ENCODE measurements around the gene ZRANB1. TPM values are rescaled to one million over a fixed set of nuclear protein-coding genes. Genes with fewer than 3 reads are reported as not detected.

ZRANB1 gene
- total RNA-seq, 1 experiment from 2014 or later, result 12.5 TPM

DNA sequence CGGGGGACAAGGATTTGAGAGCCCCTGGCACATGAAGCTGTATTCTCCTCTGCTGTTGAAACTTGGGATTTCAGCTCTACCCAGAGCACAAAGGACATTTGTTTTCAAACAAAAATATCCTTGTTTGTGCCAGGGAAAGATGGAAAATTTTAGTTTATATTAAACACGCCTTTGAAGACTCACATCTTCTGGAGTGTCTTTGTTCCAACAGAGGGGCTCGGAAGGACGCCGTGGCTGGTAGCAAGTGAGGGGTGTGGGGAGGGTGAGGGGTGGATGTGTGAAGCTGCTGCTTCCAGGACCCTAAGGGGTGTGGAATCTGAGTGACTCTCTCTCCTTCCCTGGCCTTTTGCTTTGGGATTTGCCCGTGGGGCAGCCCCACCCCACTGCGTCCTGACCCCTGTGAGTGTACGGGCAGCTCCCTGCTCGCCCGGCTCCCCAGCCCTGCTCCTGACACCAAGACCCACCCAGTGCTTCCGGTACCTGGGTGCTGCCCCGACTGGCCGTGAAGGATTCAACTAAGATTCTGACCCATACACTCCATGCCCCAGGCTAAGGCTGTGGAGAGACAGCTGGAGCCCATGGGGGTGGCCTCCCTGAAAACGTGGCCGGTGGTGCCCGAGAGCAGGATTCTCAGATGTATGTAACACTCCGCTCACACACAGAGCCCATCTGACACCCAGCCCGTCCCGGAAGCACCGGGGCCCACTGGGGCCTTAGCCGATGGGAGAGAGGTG lies 59.6 kb downstream of the ZRANB1 start:
- no peak overlapping the region for H3K4me3 Mint-ChIP-seq (ENCODE audit: low read depth, unreplicated experiment)
- intact Hi-C loops (cut with micrococcal nuclease; ENCODE audit: unreplicated experiment), result no loop called here
- H3K4me1 Mint-ChIP-seq (ENCODE audit: low read depth, unreplicated experiment), result no peaks in the 10 kb centered on the region
- no peaks in the 10 kb centered on the region for H3K27me3 Mint-ChIP-seq (ENCODE audit: unreplicated experiment)
- H3K9me3 Mint-ChIP-seq (ENCODE audit: low read depth, unreplicated experiment), result no peaks in the 10 kb centered on the region
- no peak for DNase-seq
- H3K27ac Mint-ChIP-seq (ENCODE audit: unreplicated experiment), result no peak overlapping the region
- BruUV-seq (replicated peaks), result no TSS peak
- TF ChIP-seq, protein P1, sequence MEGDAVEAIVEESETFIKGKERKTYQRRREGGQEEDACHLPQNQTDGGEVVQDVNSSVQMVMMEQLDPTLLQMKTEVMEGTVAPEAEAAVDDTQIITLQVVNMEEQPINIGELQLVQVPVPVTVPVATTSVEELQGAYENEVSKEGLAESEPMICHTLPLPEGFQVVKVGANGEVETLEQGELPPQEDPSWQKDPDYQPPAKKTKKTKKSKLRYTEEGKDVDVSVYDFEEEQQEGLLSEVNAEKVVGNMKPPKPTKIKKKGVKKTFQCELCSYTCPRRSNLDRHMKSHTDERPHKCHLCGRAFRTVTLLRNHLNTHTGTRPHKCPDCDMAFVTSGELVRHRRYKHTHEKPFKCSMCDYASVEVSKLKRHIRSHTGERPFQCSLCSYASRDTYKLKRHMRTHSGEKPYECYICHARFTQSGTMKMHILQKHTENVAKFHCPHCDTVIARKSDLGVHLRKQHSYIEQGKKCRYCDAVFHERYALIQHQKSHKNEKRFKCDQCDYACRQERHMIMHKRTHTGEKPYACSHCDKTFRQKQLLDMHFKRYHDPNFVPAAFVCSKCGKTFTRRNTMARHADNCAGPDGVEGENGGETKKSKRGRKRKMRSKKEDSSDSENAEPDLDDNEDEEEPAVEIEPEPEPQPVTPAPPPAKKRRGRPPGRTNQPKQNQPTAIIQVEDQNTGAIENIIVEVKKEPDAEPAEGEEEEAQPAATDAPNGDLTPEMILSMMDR (IDR thresholded peaks at IDR 0.05; ENCODE audit: unreplicated experiment), result no peak
- CTCF ChIA-PET, result interaction anchor here (0.6 kb wide), 1 partner anchor 18 kb away, joined by 3 read pairs; no protein-coding TSS in a partner anchor
- H3K36me3 Mint-ChIP-seq (ENCODE audit: insufficient read depth, unreplicated experiment), result peaks cover 27% of the 10 kb centered on the region

DNA sequence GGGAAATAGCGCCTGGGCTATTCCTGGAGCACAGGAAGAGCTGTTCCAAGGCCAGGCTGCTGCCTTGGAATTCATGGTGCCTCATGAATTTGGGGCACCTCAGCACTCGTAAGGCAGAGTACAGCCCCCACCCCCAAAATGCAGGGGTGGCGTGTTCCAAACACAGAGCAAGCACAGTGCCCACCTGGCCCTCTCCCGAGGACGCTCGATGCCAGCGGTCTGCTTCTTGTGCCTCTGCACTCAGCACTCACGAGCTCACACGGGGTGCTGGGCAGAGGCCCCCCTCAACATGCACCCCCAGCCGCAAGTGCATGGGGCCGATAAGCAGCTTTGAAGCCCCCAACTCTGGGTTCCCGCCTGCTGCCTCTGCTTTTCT lies 60.1 kb downstream of the ZRANB1 start:
- no peaks in the 10 kb centered on the region for H3K9me3 Mint-ChIP-seq (ENCODE audit: low read depth, unreplicated experiment)
- no TSS peak for BruUV-seq (replicated peaks)
- no peak overlapping the region for H3K4me3 Mint-ChIP-seq (ENCODE audit: low read depth, unreplicated experiment)
- H3K27ac Mint-ChIP-seq (ENCODE audit: unreplicated experiment), result no peak overlapping the region
- CTCF ChIA-PET, result no interaction called here
- TF ChIP-seq, protein P1 (IDR thresholded peaks at IDR 0.05; ENCODE audit: unreplicated experiment), result no peak
- H3K36me3 Mint-ChIP-seq (ENCODE audit: insufficient read depth, unreplicated experiment), result peaks cover 25% of the 10 kb centered on the region
- no peak for DNase-seq
- intact Hi-C loops (cut with micrococcal nuclease; ENCODE audit: unreplicated experiment), result no loop called here
- H3K27me3 Mint-ChIP-seq (ENCODE audit: unreplicated experiment), result no peaks in the 10 kb centered on the region
- H3K4me1 Mint-ChIP-seq (ENCODE audit: low read depth, unreplicated experiment), result no peaks in the 10 kb centered on the region

DNA sequence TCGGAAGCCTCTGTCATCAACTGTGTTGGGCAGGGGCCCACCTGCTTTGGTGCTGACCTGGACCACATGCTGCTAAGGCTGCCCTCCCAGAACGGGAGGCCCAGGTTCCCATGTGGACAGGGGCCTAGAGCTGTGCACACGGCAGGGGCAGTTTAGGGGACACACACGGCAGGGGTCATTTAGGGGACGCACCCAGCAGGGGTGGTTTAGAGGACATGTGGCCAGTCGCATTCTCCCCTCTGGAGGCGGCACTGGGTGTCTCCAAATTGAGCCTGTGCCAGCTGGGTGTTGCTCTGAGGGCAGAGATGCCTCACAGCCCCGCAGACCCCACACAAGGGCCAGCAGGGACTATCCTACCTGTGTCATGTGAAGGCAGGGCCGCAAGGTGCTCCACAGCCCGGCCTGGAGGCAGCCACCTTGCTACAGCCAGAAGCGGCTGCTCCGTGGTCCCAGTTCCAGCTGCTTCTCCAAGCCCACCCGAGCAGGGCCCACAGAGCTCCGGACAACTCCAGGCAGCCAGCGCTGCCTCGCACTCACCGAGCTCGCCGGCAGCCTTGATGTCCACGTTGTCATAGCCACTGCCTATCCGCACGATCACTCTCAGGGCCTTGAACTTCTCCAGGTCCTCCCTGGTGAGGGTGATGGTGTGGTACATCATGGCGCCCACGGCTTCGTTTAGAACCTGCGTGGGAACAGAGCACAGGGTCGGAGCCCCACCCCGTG lies 60.7 kb downstream of the ZRANB1 start:
- CTCF ChIA-PET, result no interaction called here
- Mint-ChIP-seq H3K4me3 (ENCODE audit: low read depth, unreplicated experiment) (no peak overlapping the region), H3K27me3 (ENCODE audit: unreplicated experiment) (no peaks in the 10 kb centered on the region), H3K27ac (ENCODE audit: unreplicated experiment) (no peak overlapping the region), H3K36me3 (ENCODE audit: insufficient read depth, unreplicated experiment) (peaks cover 24% of the 10 kb centered on the region), H3K4me1 (ENCODE audit: low read depth, unreplicated experiment) (no peaks in the 10 kb centered on the region), H3K9me3 (ENCODE audit: low read depth, unreplicated experiment) (no peaks in the 10 kb centered on the region)
- intact Hi-C loops (cut with micrococcal nuclease; ENCODE audit: unreplicated experiment), result no loop called here
- TF ChIP-seq, protein P1 (IDR thresholded peaks at IDR 0.05; ENCODE audit: unreplicated experiment), result no peak
- no peak for DNase-seq
- no TSS peak for BruUV-seq (replicated peaks)

DNA sequence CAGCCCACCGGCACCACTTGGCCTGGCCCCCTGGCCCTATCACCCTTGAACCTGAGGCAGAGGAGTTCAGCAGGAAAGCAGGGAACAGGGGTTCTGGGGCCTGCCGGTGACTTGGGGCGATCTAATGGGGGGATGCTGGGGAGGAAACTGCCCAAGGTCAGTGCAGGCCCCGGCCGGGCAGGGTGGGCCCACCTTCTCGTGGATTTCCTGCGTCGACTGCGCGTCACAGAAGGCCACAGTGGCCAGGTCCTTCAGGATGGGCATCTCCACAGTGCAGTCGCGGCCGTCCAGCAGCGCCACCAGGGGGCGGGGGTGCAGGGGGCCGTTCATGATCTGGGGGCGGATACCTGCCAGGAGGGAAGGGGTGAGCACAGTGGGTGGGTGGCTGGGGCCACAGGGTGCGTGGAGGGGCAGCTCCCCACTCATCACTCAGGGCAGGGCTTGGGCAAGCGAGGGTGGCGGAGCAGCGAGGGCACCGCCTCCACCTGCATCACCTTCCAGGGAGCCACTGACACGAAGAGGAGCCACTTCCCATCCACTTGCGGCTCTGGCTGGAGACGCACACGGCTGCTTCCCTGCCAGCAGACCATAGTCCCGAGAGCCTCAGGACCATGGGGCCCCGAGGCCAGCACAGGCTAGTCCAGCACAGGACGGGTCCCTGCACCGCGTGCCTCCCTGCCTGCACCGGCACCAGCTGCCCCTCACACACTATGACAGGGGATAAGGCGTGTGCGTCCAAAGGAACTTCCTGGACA lies 61.4 kb downstream of the ZRANB1 start:
- Mint-ChIP-seq H3K27ac (ENCODE audit: unreplicated experiment) (no peak overlapping the region), H3K4me1 (ENCODE audit: low read depth, unreplicated experiment) (no peaks in the 10 kb centered on the region), H3K36me3 (ENCODE audit: insufficient read depth, unreplicated experiment) (peaks cover 17% of the 10 kb centered on the region), H3K9me3 (ENCODE audit: low read depth, unreplicated experiment) (no peaks in the 10 kb centered on the region), H3K4me3 (ENCODE audit: low read depth, unreplicated experiment) (no peak overlapping the region), H3K27me3 (ENCODE audit: unreplicated experiment) (no peaks in the 10 kb centered on the region)
- CTCF ChIA-PET, result no interaction called here
- TF ChIP-seq, protein P1 (IDR thresholded peaks at IDR 0.05; ENCODE audit: unreplicated experiment), result no peak
- intact Hi-C loops (cut with micrococcal nuclease; ENCODE audit: unreplicated experiment), result no loop called here
- no peak for DNase-seq
- BruUV-seq (replicated peaks), result no TSS peak
